Heart right ventricle (tissue), 16 donors: ENCODE measurements around the gene LCP1. TPM values are rescaled to one million over a fixed set of nuclear protein-coding genes. Genes with fewer than 3 reads are reported as not detected.

Experiments
- ATAC-seq, 8 donors: fragments of 200-7000 bp; cut with Tn5 transposase; one replicate each; pipeline ENCODE4 v1.9.1; 2020; ENCODE audit warnings: mild to moderate bottlenecking in 8 of 8, moderate library complexity in 8 of 8, moderate number of reproducible peaks in 1 of 8
- DNase-seq, 2 donors: peaks; one replicate each; pipeline ENCODE4 v3.0.0-alpha.2; 2020
- H3K27ac ChIP-seq, 10 donors: fragments of 200-600 bp; sonication (generic) in 2 of 10; one replicate each; pipeline versions ENCODE4 v1.5.0 to v1.8.0; 2020 to 2022; ENCODE audit warnings: mild to moderate bottlenecking in 3 of 10
- H3K27me3 ChIP-seq, 7 donors: fragments of 200-600 bp; one replicate each; pipeline ENCODE4 v1.8.0; 2021 to 2022; ENCODE audit warnings: mild to moderate bottlenecking in 2 of 7
- H3K36me3 ChIP-seq, 9 donors: fragments of 200-600 bp; sonication (generic) in 1 of 9; one replicate each; pipeline versions ENCODE4 v1.5.0 to v1.8.0; 2020 to 2022; ENCODE audit warnings: mild to moderate bottlenecking in 2 of 9
- H3K4me1 ChIP-seq, 9 donors: fragments of 200-600 bp; sonication (generic) in 1 of 9; one replicate each; pipeline versions ENCODE4 v1.5.0 to v1.8.0; 2020 to 2022; ENCODE audit warnings: mild to moderate bottlenecking in 4 of 9
- H3K4me3 ChIP-seq, 10 donors: fragments of 200-600 bp; sonication (generic) in 2 of 10; one replicate each; pipeline versions ENCODE4 v1.5.0 to v1.8.0; 2020 to 2022; ENCODE audit warnings: mild to moderate bottlenecking in 7 of 10, moderate library complexity in 2 of 10
- H3K9me3 ChIP-seq, 11 donors: fragments of 200-600 bp in 10 of 11; sonication (generic) in 2 of 11; one replicate each; pipeline versions ENCODE4 v1.5.0 to v1.8.0; 2013 to 2022; ENCODE audit warnings: mild to moderate bottlenecking in 2 of 11, control low read depth in 1 of 11, moderate library complexity in 1 of 11
- CTCF ChIP-seq, 9 donors: fragments of 200-600 bp; sonication (generic) in 2 of 9; IDR thresholded peaks; one replicate each; pipeline versions ENCODE4 v1.5.0 to v1.8.0; 2021 to 2022; ENCODE audit warnings: antibody characterized with exemption in 9 of 9, mild to moderate bottlenecking in 5 of 9, moderate library complexity in 1 of 9
- WGBS, 2 donors: extraction: QIAGEN DNeasy Blood & Tissue Kit; methylation state at CpG; one replicate each; pipeline ENCODE4 v1.1.7; 2013; ENCODE audit warnings: inconsistent platforms in 1 of 2; 5-methylcytosine and 5-hydroxymethylcytosine counted together
- intact Hi-C, 10 donors: fragments of 100-400 bp; cut with DNase I; formaldehyde crosslinking; loops; one replicate each; pipeline versions ENCODE4 v1.11.1 to v1.14.2; 2022
- polyA plus RNA-seq, 2 donors: library from polyadenylated mRNA; stranded (reverse); fragments of 200-250 nt; gene quantifications; one replicate each; pipeline ENCODE4 v1.2.3, GENCODE V29; 2013
- total RNA-seq, 10 donors: library from RNA; stranded (reverse); fragmentation: NEBNext Ultra II Directional in 3 of 10; extraction: Animal tissue kit (Norgen Biotek cat#: 25700) in 3 of 10; gene quantifications; one replicate each; pipeline versions ENCODE4 v1.2.1 to v1.2.4, GENCODE V29; 2021 to 2023
- donor health status: Arrhythmogenic right ventricular cardiomyopathy.
- donor health status: ischemic (EF 13 %, LVEDD 7.1; RV severe dilation, severe dysfunction).
- donor health status: healthy with polysubstance abuse.
- donor health status: DM: no; HTN: yes; CAD: no.
- donor health status: DM: no; HTN: no; CAD: no.
- donor health status: ischemic (EF 25% LVEDD 6.9; RV normal size, moderate dysfunction).
- donor health status: ischemic (EF 25% LVEDD 5.7; RV mildly dilated, moderate dysfunction).
- donor health status: healthy.
- donor health status: DM: yes; HTN: yes; CAD: no.
- donor health status: Ischemic cardiomyopathy.
- donor health status: ischemic (EF 35%, LVEDD 5.7; RV mildly dilated, moderate dysfunction).
- donor health status: nonischemic (EF 11% LVEDD 7.7; RV severe dilation, severe dysfunction).
- donor health status: DM: yes; HTN: yes; CAD: no.
- donor health status: PGD.
- donor health status: ischemic (EF 29% LVEDD 5.4; RV normal size, mild dysfunction).
- donor health status: nonischemic (EF 23%, LVEDD 6.1; RV moderate dilation, normal function).

LCP1 gene
- total and polyA plus RNA-seq, 12 donors, result 3.2 to 127 (median 8.6) TPM

GRCh38 chr13:46145950-46146349 lies 36.0 kb downstream of the LCP1 start:
- 48 to 52% methylated on average over 2 of the region's 2 CpGs for WGBS, 2 donors
- H3K9me3 ChIP-seq, result no peaks in the 10 kb centered on the region
- peaks cover 0 to 96% (median 0%) of the 10 kb centered on the region in 9 donors for H3K36me3 ChIP-seq
- no peak for TF ChIP-seq CTCF (IDR thresholded peaks at IDR 0.05)
- H3K4me1 ChIP-seq, result no peaks in the 10 kb centered on the region
- ATAC-seq, result no peak
- H3K27me3 ChIP-seq, result peaks cover 0 to 16% (median 0%) of the 10 kb centered on the region in 7 donors
- no peak overlapping the region for H3K27ac ChIP-seq
- no peak for DNase-seq
- H3K4me3 ChIP-seq, result no peak overlapping the region
- intact Hi-C loops, result no loop called here

DNA sequence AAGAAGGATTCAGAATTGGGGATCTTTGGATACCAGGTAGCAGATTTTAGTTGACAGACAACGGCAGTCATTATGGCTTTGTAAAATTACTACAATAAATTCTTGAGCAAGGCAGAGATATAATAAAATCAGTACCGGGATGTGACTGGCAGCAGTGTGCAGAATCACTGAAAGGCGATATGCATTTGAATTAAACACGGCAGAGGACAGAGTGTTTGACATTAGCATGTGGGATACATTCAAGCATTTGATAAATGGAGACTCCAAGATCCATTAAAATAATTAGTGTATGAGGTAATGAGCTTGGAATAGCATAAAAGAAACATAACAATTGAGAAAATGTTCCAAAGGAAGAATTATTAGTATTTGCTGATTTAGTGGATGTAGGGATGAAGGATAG lies 36.8 kb downstream of the LCP1 start:
- peaks cover 0 to 96% (median 0%) of the 10 kb centered on the region in 9 donors for H3K36me3 ChIP-seq

GRCh38 chr13:46143184-46143701 lies 38.7 kb downstream of the LCP1 start:
- Histone ChIP-seq H3K4me3 (no peak overlapping the region), H3K36me3 (peaks cover 0 to 96% (median 0%) of the 10 kb centered on the region in 9 donors), H3K9me3 (no peaks in the 10 kb centered on the region), H3K27ac (no peak overlapping the region), H3K4me1 (no peaks in the 10 kb centered on the region), H3K27me3 (peaks cover 0 to 18% (median 0%) of the 10 kb centered on the region in 7 donors)
- ATAC-seq, result no peak
- no peak for DNase-seq
- intact Hi-C loops, result no loop called here
- 64 to 67% methylated on average over 4 of the region's 4 CpGs for WGBS, 2 donors
- TF ChIP-seq CTCF (IDR thresholded peaks at IDR 0.05), result no peak

More for the DNA sequence above, 36.8 kb downstream of the LCP1 start:
- no peak for DNase-seq
- Histone ChIP-seq H3K9me3 (no peaks in the 10 kb centered on the region), H3K27me3 (peaks cover 0 to 18% (median 0%) of the 10 kb centered on the region in 7 donors), H3K27ac (no peak overlapping the region), H3K4me1 (no peaks in the 10 kb centered on the region), H3K4me3 (no peak overlapping the region)
- no peak for ATAC-seq
- WGBS, 2 donors, result 59 to 70% methylated on average over 4 of the region's 4 CpGs
- intact Hi-C loops, result no loop called here
- TF ChIP-seq CTCF (IDR thresholded peaks at IDR 0.05), result no peak

GRCh38 chr13:46142776-46143175 lies 39.2 kb downstream of the LCP1 start:
- Histone ChIP-seq H3K27me3 (peaks cover 0 to 18% (median 0%) of the 10 kb centered on the region in 7 donors), H3K27ac (no peak overlapping the region), H3K4me3 (no peak overlapping the region), H3K36me3 (peaks cover 0 to 96% (median 0%) of the 10 kb centered on the region in 9 donors), H3K4me1 (no peaks in the 10 kb centered on the region), H3K9me3 (no peaks in the 10 kb centered on the region)
- intact Hi-C loops, result no loop called here
- no peak for DNase-seq
- TF ChIP-seq CTCF (IDR thresholded peaks at IDR 0.05), result no peak
- 56 to 59% methylated on average over 3 of the region's 3 CpGs for WGBS, 2 donors
- ATAC-seq, result no peak
